Neural progenitor cell (in vitro differentiated cells): ENCODE results near the gene EPDR1.

ENCODE experiments used
- EZH2 ChIP-seq: fragments of 200-600 bp; sonication (generic); IDR thresholded peaks from 2 replicates; pipeline ENCODE4 v1.6.1; 2017; ENCODE audit warnings: antibody characterized with exemption, mild to moderate bottlenecking, moderate library complexity
- EZH2phosphoT487 ChIP-seq: fragments of 200-600 bp; sonication (generic); IDR thresholded peaks from 2 replicates; pipeline ENCODE4 v1.6.1; 2017; ENCODE audit warnings: antibody characterized with exemption
- TF ChIP-seq, protein P1 (sequence below): fragments of 200-600 bp; sonication (generic); IDR thresholded peaks from 2 replicates; pipeline ENCODE4 v1.5.1; 2017; ENCODE audit warnings: antibody characterized with exemption, mild to moderate bottlenecking

DNA sequence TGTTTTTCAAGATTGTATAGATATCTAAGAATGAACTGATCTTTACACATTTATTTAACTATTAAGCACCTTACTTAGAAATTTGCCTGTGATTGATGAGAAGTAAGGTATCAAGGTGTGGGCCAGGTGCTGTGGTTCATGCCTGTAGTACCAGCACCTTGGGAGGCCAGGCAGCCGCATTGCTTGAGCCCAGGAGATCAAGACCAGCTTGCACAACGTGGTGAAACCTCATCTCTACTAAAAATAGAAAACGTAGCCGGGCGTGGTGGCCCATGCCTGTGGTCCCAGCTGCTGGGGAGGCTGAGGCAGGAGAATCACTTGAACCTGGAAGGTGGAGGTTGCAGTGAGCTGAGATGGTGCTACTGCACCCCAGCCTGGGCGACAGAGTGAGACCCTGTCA lies 38.4 kb upstream of the EPDR1 start:
- TF ChIP-seq EZH2, result no peak
- TF ChIP-seq, protein P1, sequence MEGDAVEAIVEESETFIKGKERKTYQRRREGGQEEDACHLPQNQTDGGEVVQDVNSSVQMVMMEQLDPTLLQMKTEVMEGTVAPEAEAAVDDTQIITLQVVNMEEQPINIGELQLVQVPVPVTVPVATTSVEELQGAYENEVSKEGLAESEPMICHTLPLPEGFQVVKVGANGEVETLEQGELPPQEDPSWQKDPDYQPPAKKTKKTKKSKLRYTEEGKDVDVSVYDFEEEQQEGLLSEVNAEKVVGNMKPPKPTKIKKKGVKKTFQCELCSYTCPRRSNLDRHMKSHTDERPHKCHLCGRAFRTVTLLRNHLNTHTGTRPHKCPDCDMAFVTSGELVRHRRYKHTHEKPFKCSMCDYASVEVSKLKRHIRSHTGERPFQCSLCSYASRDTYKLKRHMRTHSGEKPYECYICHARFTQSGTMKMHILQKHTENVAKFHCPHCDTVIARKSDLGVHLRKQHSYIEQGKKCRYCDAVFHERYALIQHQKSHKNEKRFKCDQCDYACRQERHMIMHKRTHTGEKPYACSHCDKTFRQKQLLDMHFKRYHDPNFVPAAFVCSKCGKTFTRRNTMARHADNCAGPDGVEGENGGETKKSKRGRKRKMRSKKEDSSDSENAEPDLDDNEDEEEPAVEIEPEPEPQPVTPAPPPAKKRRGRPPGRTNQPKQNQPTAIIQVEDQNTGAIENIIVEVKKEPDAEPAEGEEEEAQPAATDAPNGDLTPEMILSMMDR, result no peak
- no peak for TF ChIP-seq EZH2phosphoT487
